Mesothelial cell of epicardium (in vitro differentiated cells): ENCODE measurements around the gene VPS45. TPM values are rescaled to one million over a fixed set of nuclear protein-coding genes. Genes with fewer than 3 reads are reported as not detected.

ENCODE experiments used
- DNase-seq, 2 experiments: peaks; one replicate each; pipeline ENCODE4 v3.0.0; 2021; ENCODE audit warnings: low spot score in 2 of 2; ENCODE audit not compliant: unreplicated experiment in 2 of 2
- H3K27ac Mint-ChIP-seq: 2 replicates; pipeline ENCODE4 v1.8.0; 2021; ENCODE audit warnings: mixed read lengths
- H3K27me3 Mint-ChIP-seq: 2 replicates; pipeline ENCODE4 v1.8.0; 2021; ENCODE audit warnings: low read depth, mixed read lengths
- H3K36me3 Mint-ChIP-seq: 2 replicates; pipeline ENCODE4 v1.8.0; 2021; ENCODE audit warnings: mixed read lengths
- H3K4me1 Mint-ChIP-seq: 2 replicates; pipeline ENCODE4 v1.8.0; 2021; ENCODE audit warnings: mixed read lengths
- H3K4me3 Mint-ChIP-seq: 2 replicates; pipeline ENCODE4 v1.8.0; 2021; ENCODE audit warnings: mild to moderate bottlenecking, moderate library complexity, mixed read lengths
- H3K9me3 Mint-ChIP-seq: 2 replicates; pipeline ENCODE4 v1.8.0; 2021; ENCODE audit warnings: mixed read lengths
- CTCF ChIP-seq: fragments of 200-600 bp; sonication (generic); IDR thresholded peaks from one replicate; pipeline ENCODE4 v1.5.0; 2021; ENCODE audit warnings: antibody characterized with exemption; ENCODE audit not compliant: unreplicated experiment
- total RNA-seq: library from RNA; stranded (reverse); gene quantifications from 3 replicates; pipeline ENCODE4 v1.2.1, GENCODE V29; 2021

The VPS45 gene
- total RNA-seq, 1 donor from 2014 or later = 56.5 TPM

GRCh38 chr1:150168960-150169601 lies 101.5 kb downstream of the VPS45 start:
- peaks cover 9% of the 10 kb centered on the region for H3K4me1 Mint-ChIP-seq
- H3K4me3 Mint-ChIP-seq = no peak overlapping the region
- no peak overlapping the region for H3K27ac Mint-ChIP-seq
- TF ChIP-seq CTCF = peak; percentile 75
- H3K27me3 Mint-ChIP-seq = no peaks in the 10 kb centered on the region
- peak; percentile 61 to 73 for DNase-seq
- H3K36me3 Mint-ChIP-seq = no peaks in the 10 kb centered on the region
- H3K9me3 Mint-ChIP-seq = no peaks in the 10 kb centered on the region

GRCh38 chr1:150171801-150172200 lies 104.2 kb downstream of the VPS45 start:
- no peaks in the 10 kb centered on the region for H3K9me3 Mint-ChIP-seq
- DNase-seq = no peak

GRCh38 chr1:150173141-150173585 lies 105.6 kb downstream of the VPS45 start:
- no peaks in the 10 kb centered on the region for H3K9me3 Mint-ChIP-seq
- H3K4me1 Mint-ChIP-seq = peaks cover 4% of the 10 kb centered on the region
- TF ChIP-seq CTCF = no peak
- H3K36me3 Mint-ChIP-seq = no peaks in the 10 kb centered on the region
- H3K27me3 Mint-ChIP-seq = no peaks in the 10 kb centered on the region
- no peak overlapping the region for H3K4me3 Mint-ChIP-seq
- H3K27ac Mint-ChIP-seq = no peak overlapping the region
- no peak for DNase-seq

More at GRCh38 chr1:150171801-150172200, 104.2 kb downstream of the VPS45 start:
- no peak overlapping the region for H3K27ac Mint-ChIP-seq
- H3K36me3 Mint-ChIP-seq = no peaks in the 10 kb centered on the region
- TF ChIP-seq CTCF = no peak
- H3K4me3 Mint-ChIP-seq = no peak overlapping the region
- H3K4me1 Mint-ChIP-seq = peaks cover 4% of the 10 kb centered on the region
- H3K27me3 Mint-ChIP-seq = no peaks in the 10 kb centered on the region

- H3K36me3 Mint-ChIP-seq = no peaks in the 10 kb centered on the region
- no peak for TF ChIP-seq CTCF
- no peak overlapping the region for H3K4me3 Mint-ChIP-seq
- DNase-seq = no peak
- no peak overlapping the region for H3K27ac Mint-ChIP-seq
- no peaks in the 10 kb centered on the region for H3K9me3 Mint-ChIP-seq
- peaks cover 4% of the 10 kb centered on the region for H3K4me1 Mint-ChIP-seq
- no peaks in the 10 kb centered on the region for H3K27me3 Mint-ChIP-seq
These were observed 109.0 kb downstream of the VPS45 start for GRCh38 chr1:150176593-150176992.

GRCh38 chr1:150178548-150178947 lies 111.0 kb downstream of the VPS45 start:
- Mint-ChIP-seq H3K4me1 (peaks cover under 1% of the 10 kb centered on the region), H3K9me3 (no peaks in the 10 kb centered on the region), H3K27me3 (no peaks in the 10 kb centered on the region), H3K27ac (no peak overlapping the region), H3K4me3 (no peak overlapping the region), H3K36me3 (no peaks in the 10 kb centered on the region)
- DNase-seq = no peak
- TF ChIP-seq CTCF = no peak
